IMR-90 (cell line): ENCODE data around the gene RSBN1.
"Not testable (repeated sequence)": the region's sequence is repeated elsewhere in the genome, so short reads cannot be mapped to it uniquely, and the experiment has no call there.

ENCODE experiments used
- FOS ChIP-seq: fragments of 150-350 bp; IDR thresholded peaks from 2 replicates; pipeline ENCODE4 v1.6.1; 2016; ENCODE audit warnings: low read depth, low read length
- MAZ ChIP-seq: IDR thresholded peaks from 2 replicates; pipeline ENCODE4 v1.6.1; 2012; ENCODE audit warnings: low read depth, mild to moderate bottlenecking, low read length, improper control_type of control experiment, moderate library complexity, borderline replicate concordance
- POLR2A ChIP-seq: IDR thresholded peaks from 2 replicates; pipeline ENCODE4 v1.6.1; 2012; ENCODE audit warnings: mild to moderate bottlenecking, low read depth, low read length
- RAD21 ChIP-seq: IDR thresholded peaks from 2 replicates; pipeline ENCODE4 v1.6.1; 2012; ENCODE audit warnings: low read length, improper control_type of control experiment
- TF ChIP-seq, protein P1 (sequence below): conservative IDR thresholded peaks from 2 replicates; pipeline ENCODE4 v1.5.1; 2012; ENCODE audit warnings: mild to moderate bottlenecking, low read depth, low read length, improper control_type of control experiment

- not testable (repeated sequence) for TF ChIP-seq FOS, MAZ, RAD21, POLR2A
- TF ChIP-seq, protein P1, sequence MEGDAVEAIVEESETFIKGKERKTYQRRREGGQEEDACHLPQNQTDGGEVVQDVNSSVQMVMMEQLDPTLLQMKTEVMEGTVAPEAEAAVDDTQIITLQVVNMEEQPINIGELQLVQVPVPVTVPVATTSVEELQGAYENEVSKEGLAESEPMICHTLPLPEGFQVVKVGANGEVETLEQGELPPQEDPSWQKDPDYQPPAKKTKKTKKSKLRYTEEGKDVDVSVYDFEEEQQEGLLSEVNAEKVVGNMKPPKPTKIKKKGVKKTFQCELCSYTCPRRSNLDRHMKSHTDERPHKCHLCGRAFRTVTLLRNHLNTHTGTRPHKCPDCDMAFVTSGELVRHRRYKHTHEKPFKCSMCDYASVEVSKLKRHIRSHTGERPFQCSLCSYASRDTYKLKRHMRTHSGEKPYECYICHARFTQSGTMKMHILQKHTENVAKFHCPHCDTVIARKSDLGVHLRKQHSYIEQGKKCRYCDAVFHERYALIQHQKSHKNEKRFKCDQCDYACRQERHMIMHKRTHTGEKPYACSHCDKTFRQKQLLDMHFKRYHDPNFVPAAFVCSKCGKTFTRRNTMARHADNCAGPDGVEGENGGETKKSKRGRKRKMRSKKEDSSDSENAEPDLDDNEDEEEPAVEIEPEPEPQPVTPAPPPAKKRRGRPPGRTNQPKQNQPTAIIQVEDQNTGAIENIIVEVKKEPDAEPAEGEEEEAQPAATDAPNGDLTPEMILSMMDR = not testable (repeated sequence)
Measured at GRCh38 chr1:113753333-113753732, 58.9 kb downstream of the RSBN1 start.
